Testis (tissue), 2 donors: Measurements from ENCODE around the gene PSG5.
"Not testable (repeated sequence)": the region's sequence is repeated elsewhere in the genome, so short reads cannot be mapped to it uniquely, and the experiment has no call there.

Source experiments
- POLR2A ChIP-seq: fragments of 450-650 bp; IDR thresholded peaks from one replicate; pipeline ENCODE4 v1.6.1; 2017; ENCODE audit warnings: antibody characterized with exemption, mild to moderate bottlenecking, moderate library complexity
- TF ChIP-seq, protein P1 (sequence below), 3 experiments: fragments of 450-650 bp in 2 of 3; fragments of 200-600 bp in 1 of 3; sonication (generic) in 1 of 3; IDR thresholded peaks; one replicate each; pipeline ENCODE4 v1.5.1; 2016 to 2019; ENCODE audit warnings: antibody characterized with exemption in 3 of 3, mild to moderate bottlenecking in 2 of 3, moderate library complexity in 1 of 3

DNA sequence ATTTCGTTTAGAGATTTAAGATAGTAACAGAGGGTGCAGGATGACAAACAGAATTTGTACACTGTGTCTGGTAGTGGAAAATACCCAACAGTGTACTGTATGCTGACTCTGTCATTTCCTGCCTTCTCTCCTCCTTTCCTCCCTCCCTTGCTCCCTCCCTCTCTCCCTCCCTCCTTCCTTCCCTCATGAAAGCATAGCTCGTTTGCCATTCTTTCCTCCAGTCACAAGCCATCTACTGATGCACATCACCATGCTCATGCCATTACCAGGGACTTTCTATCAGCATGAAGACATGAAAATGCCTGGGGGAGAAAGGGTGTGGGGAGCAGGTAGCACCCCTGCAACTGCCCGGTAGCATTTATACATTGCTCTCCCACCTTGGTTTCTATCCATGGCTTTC lies 66.8 kb downstream of the PSG5 start:
- TF ChIP-seq, protein P1, sequence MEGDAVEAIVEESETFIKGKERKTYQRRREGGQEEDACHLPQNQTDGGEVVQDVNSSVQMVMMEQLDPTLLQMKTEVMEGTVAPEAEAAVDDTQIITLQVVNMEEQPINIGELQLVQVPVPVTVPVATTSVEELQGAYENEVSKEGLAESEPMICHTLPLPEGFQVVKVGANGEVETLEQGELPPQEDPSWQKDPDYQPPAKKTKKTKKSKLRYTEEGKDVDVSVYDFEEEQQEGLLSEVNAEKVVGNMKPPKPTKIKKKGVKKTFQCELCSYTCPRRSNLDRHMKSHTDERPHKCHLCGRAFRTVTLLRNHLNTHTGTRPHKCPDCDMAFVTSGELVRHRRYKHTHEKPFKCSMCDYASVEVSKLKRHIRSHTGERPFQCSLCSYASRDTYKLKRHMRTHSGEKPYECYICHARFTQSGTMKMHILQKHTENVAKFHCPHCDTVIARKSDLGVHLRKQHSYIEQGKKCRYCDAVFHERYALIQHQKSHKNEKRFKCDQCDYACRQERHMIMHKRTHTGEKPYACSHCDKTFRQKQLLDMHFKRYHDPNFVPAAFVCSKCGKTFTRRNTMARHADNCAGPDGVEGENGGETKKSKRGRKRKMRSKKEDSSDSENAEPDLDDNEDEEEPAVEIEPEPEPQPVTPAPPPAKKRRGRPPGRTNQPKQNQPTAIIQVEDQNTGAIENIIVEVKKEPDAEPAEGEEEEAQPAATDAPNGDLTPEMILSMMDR (IDR thresholded peaks at IDR 0.05), result not testable (repeated sequence)
- TF ChIP-seq POLR2A, result not testable (repeated sequence)
